ENCODE measurements around the gene HSPB1.
A peak's percentile ranks its signal among the peaks of the same experiment; 100 is the strongest.
"Not testable (repeated sequence)": the region's sequence is repeated elsewhere in the genome, so short reads cannot be mapped to it uniquely, and the experiment has no call there.

Gene HSPB1

GRCh38 chr7:76296743-76297740 lies 5.4 kb upstream of the HSPB1 start:
- Histone ChIP-seq H3K27me3 (peaks cover 39% of the 10 kb centered on the region), H3K4me3 (ENCODE audit: low read depth in 1 of 2, low read length in 1 of 2) (no peak overlapping the region), H3K9me3 (no peaks in the 10 kb centered on the region), H3K4me1 (ENCODE audit: control insufficient read depth in 1 of 2, insufficient read depth in 1 of 2, low read depth in 1 of 2, low read length in 1 of 2) (peaks cover 5% of the 10 kb centered on the region in 2 experiments), H3K27ac (no peak overlapping the region), H3K36me3 (no peaks in the 10 kb centered on the region)
- TF ChIP-seq CTCF (IDR thresholded peaks at IDR 0.05), result no peak

GRCh38 chr7:76300166-76300731 lies 2.2 kb upstream of the HSPB1 start:
- no peak for TF ChIP-seq CTCF (IDR thresholded peaks at IDR 0.05)
- H3K9me3 ChIP-seq, result no peaks in the 10 kb centered on the region
- peaks cover 47% of the 10 kb centered on the region for H3K27me3 ChIP-seq
- no peak overlapping the region for H3K4me3 ChIP-seq (ENCODE audit: low read depth in 1 of 2, low read length in 1 of 2)
- H3K36me3 ChIP-seq, result no peaks in the 10 kb centered on the region
- peaks cover 15 to 20% of the 10 kb centered on the region in 2 experiments for H3K4me1 ChIP-seq (ENCODE audit: control insufficient read depth in 1 of 2, insufficient read depth in 1 of 2, low read depth in 1 of 2, low read length in 1 of 2)
- H3K27ac ChIP-seq, result no peak overlapping the region

GRCh38 chr7:76301000-76301399 lies 1.5 kb upstream of the HSPB1 start:
- H3K36me3 ChIP-seq, result no peaks in the 10 kb centered on the region
- no peak overlapping the region for H3K4me3 ChIP-seq (ENCODE audit: low read depth in 1 of 2, low read length in 1 of 2)
- no peaks in the 10 kb centered on the region for H3K9me3 ChIP-seq
- no peak for TF ChIP-seq CTCF (IDR thresholded peaks at IDR 0.05)
- no peak overlapping the region for H3K27ac ChIP-seq
- peaks cover 15 to 20% of the 10 kb centered on the region in 2 experiments for H3K4me1 ChIP-seq (ENCODE audit: control insufficient read depth in 1 of 2, insufficient read depth in 1 of 2, low read depth in 1 of 2, low read length in 1 of 2)
- H3K27me3 ChIP-seq, result peaks cover 47% of the 10 kb centered on the region

- H3K36me3 ChIP-seq, result no peaks in the 10 kb centered on the region
- peak overlapping the region; percentile 69 to 71 for H3K4me3 ChIP-seq (ENCODE audit: low read depth in 1 of 2, low read length in 1 of 2)
- peaks cover 15 to 20% of the 10 kb centered on the region in 2 experiments for H3K4me1 ChIP-seq (ENCODE audit: control insufficient read depth in 1 of 2, insufficient read depth in 1 of 2, low read depth in 1 of 2, low read length in 1 of 2)
- no peaks in the 10 kb centered on the region for H3K9me3 ChIP-seq
- peaks cover 47% of the 10 kb centered on the region for H3K27me3 ChIP-seq
- TF ChIP-seq CTCF (IDR thresholded peaks at IDR 0.05), result no peak
- no peak overlapping the region for H3K27ac ChIP-seq
Observed at GRCh38 chr7:76303202-76304147, 1.0 kb downstream of the HSPB1 start.

- H3K4me1 ChIP-seq (ENCODE audit: control insufficient read depth in 1 of 2, insufficient read depth in 1 of 2, low read depth in 1 of 2, low read length in 1 of 2), result peaks cover 15 to 20% of the 10 kb centered on the region in 2 experiments
Observed at GRCh38 chr7:76304888-76305375, 2.5 kb downstream of the HSPB1 start.

GRCh38 chr7:76308874-76309273 lies 6.4 kb downstream of the HSPB1 start:
- H3K4me1 ChIP-seq (ENCODE audit: control insufficient read depth in 1 of 2, insufficient read depth in 1 of 2, low read depth in 1 of 2, low read length in 1 of 2); H3K9me3 ChIP-seq; H3K36me3 ChIP-seq; H3K27ac ChIP-seq; H3K27me3 ChIP-seq; H3K4me3 ChIP-seq (ENCODE audit: low read depth in 1 of 2, low read length in 1 of 2): not testable (repeated sequence)

More at GRCh38 chr7:76304888-76305375, 2.5 kb downstream of the HSPB1 start:
- Histone ChIP-seq H3K27ac (no peak overlapping the region), H3K36me3 (no peaks in the 10 kb centered on the region), H3K4me3 (ENCODE audit: low read depth in 1 of 2, low read length in 1 of 2) (no peak overlapping the region), H3K27me3 (peaks cover 45% of the 10 kb centered on the region), H3K9me3 (no peaks in the 10 kb centered on the region)
- no peak for TF ChIP-seq CTCF (IDR thresholded peaks at IDR 0.05)

- not testable (repeated sequence) for H3K36me3 ChIP-seq; H3K27ac ChIP-seq; H3K27me3 ChIP-seq; H3K4me1 ChIP-seq (ENCODE audit: control insufficient read depth in 1 of 2, insufficient read depth in 1 of 2, low read depth in 1 of 2, low read length in 1 of 2); H3K4me3 ChIP-seq (ENCODE audit: low read depth in 1 of 2, low read length in 1 of 2); H3K9me3 ChIP-seq
Observed at GRCh38 chr7:76309341-76310101, 7.0 kb downstream of the HSPB1 start.
